GM12872 (cell line): ENCODE results near the gene ORMDL1.

ENCODE experiments used
- TF ChIP-seq, protein P1 (sequence below): IDR thresholded peaks from 3 replicates; pipeline ENCODE4 v1.5.1; 2011; ENCODE audit warnings: low read depth, mild to moderate bottlenecking, low read length, moderate library complexity; ENCODE audit not compliant: insufficient read depth

The ORMDL1 gene

DNA sequence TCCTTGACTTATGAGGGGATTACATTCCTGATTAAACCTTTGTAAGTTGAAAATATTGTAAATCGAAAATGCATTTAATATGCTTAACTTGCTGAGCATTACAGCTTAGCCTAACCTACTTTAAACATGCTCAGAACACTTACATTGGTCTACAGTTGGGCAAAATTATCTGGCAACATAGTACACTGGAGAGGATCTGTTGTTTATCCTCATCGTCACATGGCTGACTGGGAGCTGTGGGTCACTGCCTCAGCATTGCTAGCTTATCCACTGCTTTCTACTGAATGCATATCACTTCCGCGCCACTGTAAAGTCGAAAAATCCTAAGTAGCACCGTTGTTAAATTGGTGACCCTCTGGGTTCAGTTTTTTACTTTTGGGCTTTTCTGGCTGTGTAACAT, 13.8 kb upstream of the ORMDL1 start:
- TF ChIP-seq, protein P1, sequence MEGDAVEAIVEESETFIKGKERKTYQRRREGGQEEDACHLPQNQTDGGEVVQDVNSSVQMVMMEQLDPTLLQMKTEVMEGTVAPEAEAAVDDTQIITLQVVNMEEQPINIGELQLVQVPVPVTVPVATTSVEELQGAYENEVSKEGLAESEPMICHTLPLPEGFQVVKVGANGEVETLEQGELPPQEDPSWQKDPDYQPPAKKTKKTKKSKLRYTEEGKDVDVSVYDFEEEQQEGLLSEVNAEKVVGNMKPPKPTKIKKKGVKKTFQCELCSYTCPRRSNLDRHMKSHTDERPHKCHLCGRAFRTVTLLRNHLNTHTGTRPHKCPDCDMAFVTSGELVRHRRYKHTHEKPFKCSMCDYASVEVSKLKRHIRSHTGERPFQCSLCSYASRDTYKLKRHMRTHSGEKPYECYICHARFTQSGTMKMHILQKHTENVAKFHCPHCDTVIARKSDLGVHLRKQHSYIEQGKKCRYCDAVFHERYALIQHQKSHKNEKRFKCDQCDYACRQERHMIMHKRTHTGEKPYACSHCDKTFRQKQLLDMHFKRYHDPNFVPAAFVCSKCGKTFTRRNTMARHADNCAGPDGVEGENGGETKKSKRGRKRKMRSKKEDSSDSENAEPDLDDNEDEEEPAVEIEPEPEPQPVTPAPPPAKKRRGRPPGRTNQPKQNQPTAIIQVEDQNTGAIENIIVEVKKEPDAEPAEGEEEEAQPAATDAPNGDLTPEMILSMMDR = no peak

DNA sequence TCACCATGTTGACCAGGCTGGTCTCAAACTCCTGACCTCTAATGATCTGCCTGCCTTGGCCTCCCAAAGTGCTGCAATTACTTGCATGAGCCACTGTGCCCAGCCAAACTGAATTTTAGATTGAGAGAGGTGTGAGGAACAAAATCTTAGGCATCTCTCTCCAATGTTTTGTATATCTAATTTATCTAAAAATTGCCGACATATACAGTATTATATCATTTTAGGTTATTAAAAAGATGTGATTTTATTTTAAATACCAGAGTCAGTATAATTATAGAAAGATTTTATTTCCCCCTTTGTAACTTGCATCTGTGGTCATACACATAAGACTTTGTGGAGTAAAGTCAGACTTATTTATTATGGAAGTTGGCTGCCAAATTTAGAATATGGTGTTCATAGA, 10.2 kb upstream of the ORMDL1 start:
- TF ChIP-seq, protein P1 = no peak

DNA sequence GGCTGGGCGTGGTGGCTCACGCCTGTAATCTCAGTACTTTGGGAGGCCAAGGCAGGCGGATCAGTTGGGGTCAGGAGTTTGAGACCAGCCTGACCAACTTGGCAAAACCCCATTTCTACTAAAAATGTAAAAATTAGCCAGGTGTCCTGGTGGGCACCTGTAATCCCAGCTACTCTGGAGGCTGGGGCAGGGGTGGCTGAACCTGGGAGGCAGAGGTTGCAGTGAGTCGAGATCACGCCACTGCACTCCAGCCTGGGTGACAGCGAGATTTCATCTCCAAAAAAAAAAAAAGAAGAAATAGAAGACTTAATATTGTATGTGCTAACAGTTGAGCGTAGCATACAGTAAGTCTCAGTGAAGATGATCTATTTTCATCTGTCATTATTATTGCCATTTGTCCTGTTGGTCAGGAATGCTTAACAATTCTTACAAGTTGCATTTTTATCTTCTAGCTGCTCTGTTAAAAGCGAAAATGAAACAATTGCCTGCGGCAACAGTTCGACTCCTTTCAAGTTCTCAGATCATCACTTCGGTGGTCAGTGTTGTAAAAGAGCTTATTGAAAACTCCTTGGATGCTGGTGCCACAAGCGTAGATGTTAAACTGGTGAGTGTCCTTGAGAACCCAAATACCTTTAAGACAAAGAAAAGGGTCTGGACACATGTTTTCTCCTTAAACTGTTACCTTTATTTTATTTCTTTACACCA, 7.4 kb upstream of the ORMDL1 start:
- TF ChIP-seq, protein P1 = no peak

GRCh38 chr2:189783451-189783926, 650 bp downstream of the ORMDL1 start:
- TF ChIP-seq, protein P1 = no peak

GRCh38 chr2:189782221-189782671, 1.9 kb downstream of the ORMDL1 start:
- TF ChIP-seq, protein P1 = no peak

DNA sequence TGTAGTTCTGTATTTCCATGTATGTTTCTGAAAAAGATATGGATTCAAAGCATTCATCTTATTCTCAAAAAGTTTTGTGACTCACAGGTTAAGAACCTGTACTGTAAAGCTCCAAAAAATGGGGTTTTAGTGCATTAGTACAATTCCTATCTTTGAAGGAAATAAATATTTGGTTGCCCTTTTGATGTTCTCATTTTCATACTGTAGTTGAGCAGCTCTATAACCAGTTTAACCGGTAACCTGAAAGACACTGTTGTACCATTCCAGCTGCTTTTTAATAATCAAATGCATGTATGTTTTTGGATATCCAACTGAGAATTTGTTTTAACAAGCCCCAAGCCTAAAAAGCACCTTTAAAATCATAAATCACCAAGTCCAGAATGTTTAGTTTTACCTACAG, 11.9 kb downstream of the ORMDL1 start:
- TF ChIP-seq, protein P1 = no peak

DNA sequence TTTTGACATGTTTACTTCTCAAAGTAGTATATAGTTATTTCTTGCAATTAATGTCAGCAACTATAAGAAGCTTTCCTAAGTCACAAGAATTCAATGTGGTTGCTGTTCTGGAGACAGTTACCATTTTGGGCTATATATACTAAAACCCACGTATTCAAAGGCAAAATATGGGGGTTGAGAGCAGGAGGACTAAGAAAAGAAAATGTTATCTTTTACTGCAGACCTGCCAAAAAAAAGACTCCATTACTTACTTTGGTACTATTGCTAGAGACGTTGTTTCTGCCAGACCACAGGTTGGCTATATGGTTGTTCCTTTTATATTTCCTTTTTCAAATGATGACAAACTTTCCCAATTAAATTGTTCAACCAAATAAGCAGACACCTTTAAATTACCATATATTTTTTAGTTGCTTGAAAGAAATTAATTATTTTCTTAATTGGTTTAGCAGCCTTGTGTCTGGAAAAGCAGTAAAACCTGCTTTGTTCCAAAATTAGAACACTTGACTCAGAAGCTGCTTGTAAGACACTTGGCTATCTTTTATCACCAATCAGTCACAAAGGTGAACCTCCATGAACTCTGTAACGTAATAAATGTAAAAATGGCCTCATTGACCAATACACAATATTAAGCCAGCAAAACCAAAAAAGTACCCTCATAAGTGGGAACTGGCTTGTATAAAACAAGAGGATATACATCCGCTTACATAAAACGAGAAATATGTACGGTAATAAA, 13.4 kb downstream of the ORMDL1 start:
- TF ChIP-seq, protein P1 = no peak
